Endothelial cell of umbilical vein (primary cell): ENCODE measurements around the gene ADARB2. TPM values are rescaled to one million over a fixed set of nuclear protein-coding genes. Genes with fewer than 3 reads are reported as not detected.

Source experiments
- BruUV-seq: library from RNA; stranded (reverse); fragments of 400-500 nt; replicated peaks from 2 replicates; lab custom pipeline; 2021; lab: Mats Ljungman, UMichigan
- CTCF ChIA-PET: fragments of 300-600, 350-600 bp; sonication (Branson Sonifier 250); formaldehyde crosslinking; loops from one replicate; lab custom pipeline; 2021; ENCODE audit warnings: antibody characterized with exemption, inconsistent platforms; lab: Charles Lee
- POLR2A ChIA-PET: fragments of 300-600, 350-600 bp; sonication (Branson Sonifier 250); formaldehyde crosslinking; loops from one replicate; lab custom pipeline; 2021; ENCODE audit warnings: antibody characterized with exemption, inconsistent platforms; lab: Charles Lee
- DNase-seq: peaks from one replicate; pipeline ENCODE4 v3.0.0-alpha.2; 2011; ENCODE audit warnings: low read depth, low spot score
- FAIRE-seq: peaks from 2 replicates; lab custom pipeline; 2011; peaks lifted over from hg19 to GRCh38; lab: Jason Lieb, UNC
- H2AFZ ChIP-seq: 2 replicates; pipeline ENCODE4 v1.6.0; 2012; ENCODE audit warnings: low read depth, low read length, control low read depth, inconsistent platforms
- H3K27ac ChIP-seq: 2 replicates; pipeline ENCODE4 v1.5.1; 2011; ENCODE audit warnings: low read depth, mild to moderate bottlenecking, control low read depth, low read length, moderate library complexity; ENCODE audit not compliant: insufficient read depth
- H3K27me3 ChIP-seq, 2 experiments: 2 replicates each; pipeline versions ENCODE4 v1.6.0 to v1.6.1; 2011; ENCODE audit warnings: low read length in 2 of 2, mixed read lengths in 1 of 2; ENCODE audit not compliant: control insufficient read depth in 2 of 2, insufficient read depth in 2 of 2
- H3K36me3 ChIP-seq, 2 experiments: 2 replicates in 1 of 2; 3 replicates in 1 of 2; pipeline ENCODE4 v1.5.1; 2011; ENCODE audit warnings: low read length in 2 of 2, mild to moderate bottlenecking in 1 of 2, moderate library complexity in 1 of 2; ENCODE audit not compliant: control insufficient read depth in 2 of 2, insufficient read depth in 2 of 2; ENCODE audit errors: extremely low read depth in 1 of 2
- H3K4me1 ChIP-seq: 3 replicates; pipeline ENCODE4 v1.5.1; 2011; ENCODE audit warnings: mild to moderate bottlenecking, low read length; ENCODE audit not compliant: control insufficient read depth, insufficient read depth; ENCODE audit errors: extremely low read depth
- H3K4me2 ChIP-seq: 2 replicates; pipeline ENCODE4 v1.6.1; 2011; ENCODE audit warnings: low read length, control low read depth, mixed read lengths; ENCODE audit not compliant: insufficient read depth
- H3K4me3 ChIP-seq, 3 experiments: fragments of 200-600 bp in 1 of 3; sonication (generic), shearing (Covaris generic) in 1 of 3; replicated peaks in 1 of 3; 2 replicates each; pipeline ENCODE4 v1.5.1; 2011 to 2016; ENCODE audit warnings: control low read depth in 3 of 3, low read length in 3 of 3, mild to moderate bottlenecking in 2 of 3, inconsistent platforms in 1 of 3, low read depth in 1 of 3, moderate library complexity in 1 of 3; ENCODE audit not compliant: insufficient read depth in 1 of 3
- H3K79me2 ChIP-seq: 2 replicates; pipeline ENCODE4 v1.6.0; 2012; ENCODE audit warnings: low read length, inconsistent platforms; ENCODE audit not compliant: control insufficient read depth, insufficient read depth
- H3K9ac ChIP-seq: replicated peaks from 2 replicates; pipeline ENCODE3; 2011; ENCODE audit warnings: low read length, control low read depth; ENCODE audit not compliant: insufficient read depth; ENCODE audit errors: extremely low read depth
- H3K9me1 ChIP-seq: replicated peaks from 3 replicates; pipeline ENCODE4 v1.6.0; 2011; ENCODE audit warnings: mild to moderate bottlenecking, low read length; ENCODE audit not compliant: control insufficient read depth, insufficient read depth; ENCODE audit errors: extremely low read depth
- H3K9me3 ChIP-seq: replicated peaks from 2 replicates; pipeline ENCODE4 v1.5.1; 2012; ENCODE audit warnings: low read length, inconsistent platforms; ENCODE audit not compliant: control insufficient read depth, insufficient read depth
- H4K20me1 ChIP-seq: replicated peaks from 2 replicates; pipeline ENCODE3; 2011; ENCODE audit warnings: mild to moderate bottlenecking, low read length; ENCODE audit not compliant: control insufficient read depth, insufficient read depth; ENCODE audit errors: extremely low read depth
- CTCF ChIP-seq, 2 donors: IDR thresholded peaks; 1 replicate in 1 of 2; 2 replicates in 1 of 2; pipeline ENCODE4 v1.5.1; 2011; ENCODE audit warnings: low read length in 2 of 2, mild to moderate bottlenecking in 2 of 2, moderate library complexity in 2 of 2, control low read depth in 1 of 2, inconsistent platforms in 1 of 2, low read depth in 1 of 2; ENCODE audit not compliant: insufficient read depth in 1 of 2; ENCODE audit errors: extremely low read depth in 1 of 2
- EZH2 ChIP-seq: IDR thresholded peaks from 2 replicates; pipeline ENCODE4 v1.6.1; 2012; ENCODE audit warnings: borderline replicate concordance, low read depth, mild to moderate bottlenecking, moderate library complexity, low read length, inconsistent platforms; ENCODE audit not compliant: severe bottlenecking
- FOS ChIP-seq: IDR thresholded peaks from 2 replicates; pipeline ENCODE4 v1.6.1; 2011; ENCODE audit warnings: mild to moderate bottlenecking, low read length, moderate library complexity, borderline replicate concordance; ENCODE audit not compliant: insufficient read depth
- GATA2 ChIP-seq: IDR thresholded peaks from 2 replicates; pipeline ENCODE4 v1.7.0; 2011; ENCODE audit warnings: low read depth, mild to moderate bottlenecking, moderate library complexity, mixed read lengths, low read length; ENCODE audit not compliant: insufficient read length, insufficient read depth
- JUN ChIP-seq: IDR thresholded peaks from 2 replicates; pipeline ENCODE4 v1.6.1; 2011; ENCODE audit warnings: borderline replicate concordance, low read depth; ENCODE audit not compliant: insufficient read length, insufficient read depth
- MAX ChIP-seq: IDR thresholded peaks from 2 replicates; pipeline ENCODE4 v1.6.1; 2011; ENCODE audit not compliant: insufficient read depth, insufficient read length
- MYC ChIP-seq: IDR thresholded peaks from one replicate; pipeline ENCODE4 v1.6.1; 2011; ENCODE audit warnings: mild to moderate bottlenecking, low read depth, low read length
- POLR2A ChIP-seq: IDR thresholded peaks from 2 replicates; pipeline ENCODE4 v1.6.1; 2012; ENCODE audit warnings: low read depth, mild to moderate bottlenecking, control low read depth, low read length
- POLR2AphosphoS5 ChIP-seq: IDR thresholded peaks from 2 replicates; pipeline ENCODE4 v1.6.1; 2012; ENCODE audit warnings: low read depth, mild to moderate bottlenecking, control low read depth, low read length, moderate library complexity; ENCODE audit not compliant: insufficient read depth
- dilution Hi-C: fragments of 300-500 bp; cut with MboI; formaldehyde crosslinking; loops from one replicate; pipeline ENCODE4 v1.15.0; 2019; ENCODE audit warnings: low sequenced_read_pairs; ENCODE audit not compliant: extremely low pct_ligation_motif_present
- intact Hi-C: fragments of 100-400 bp; cut with micrococcal nuclease; formaldehyde crosslinking; loops from one replicate; pipeline ENCODE4 v1.10.0; 2022
- polyA plus RNA-seq, 4 experiments: library from polyadenylated mRNA; depleted of rRNA in 3 of 4; stranded (reverse) in 3 of 4; unstranded in 1 of 4; fragments of >200 nt; gene quantifications; 2 replicates each; pipeline versions ENCODE4 v1.2.1 to v1.2.3, GENCODE V29; 2011 to 2012; ENCODE audit warnings: missing spikeins in 1 of 4
- total RNA-seq: library from RNA; stranded (reverse); gene quantifications from 2 replicates; pipeline ENCODE4 v1.2.3, GENCODE V29; 2021

Gene ADARB2
- total and polyA plus RNA-seq, 2 donors (not counting 3 experiments of a cell fraction or from before 2014, with no cell fraction given): not detected

- Histone ChIP-seq H4K20me1 (no peaks in the 10 kb centered on the region), H3K4me3 (no peak overlapping the region), H3K4me1 (no peaks in the 10 kb centered on the region), H3K9ac (no peak overlapping the region), H3K9me3 (no peaks in the 10 kb centered on the region), H3K27me3 (no peaks in the 10 kb centered on the region), H3K27ac (no peak overlapping the region), H3K36me3 (no peaks in the 10 kb centered on the region), H3K79me2 (no peaks in the 10 kb centered on the region), H3K4me2 (no peak overlapping the region), H2AFZ (no peak overlapping the region), H3K9me1 (no peaks in the 10 kb centered on the region)
- intact Hi-C loops: no loop called here
- CTCF ChIA-PET: no interaction called here
- BruUV-seq: no TSS peak
- dilution Hi-C loops: no loop called here
- DNase-seq (no peak), FAIRE-seq (no peak)
- POLR2A ChIA-PET: no interaction called here
- TF ChIP-seq POLR2AphosphoS5 (no peak), POLR2A (no peak), GATA2 (no peak), MYC (no peak)
These were observed 260.9 kb downstream of the ADARB2 start for GRCh38 chr10:1476455-1476803.

- H3K27ac ChIP-seq: no peak overlapping the region
These were observed 261.4 kb downstream of the ADARB2 start for GRCh38 chr10:1475771-1476454.

More at GRCh38 chr10:1475771-1476454, 261.4 kb downstream of the ADARB2 start:
- DNase-seq (no peak), FAIRE-seq (no peak)
- no peak overlapping the region for H2AFZ ChIP-seq
- H3K4me3 ChIP-seq: no peak overlapping the region
- ChIA-PET CTCF (no interaction called here), POLR2A (no interaction called here)
- H3K36me3 ChIP-seq: no peaks in the 10 kb centered on the region
- dilution Hi-C loops (no loop called here), intact Hi-C loops (no loop called here)
- H3K9ac ChIP-seq: no peak overlapping the region
- H3K27me3 ChIP-seq: no peaks in the 10 kb centered on the region
- H3K4me2 ChIP-seq: no peak overlapping the region
- TF ChIP-seq POLR2A: no peak
- no peak for TF ChIP-seq CTCF (IDR thresholded peaks at IDR 0.05; ENCODE audit: extremely low read depth in 1 of 2, insufficient read depth in 1 of 2, low read depth in 1 of 2, low read length in 2 of 2)
- no peak for TF ChIP-seq FOS
- no peak for TF ChIP-seq GATA2
- no peak for TF ChIP-seq MYC
- TF ChIP-seq EZH2: no peak
- TF ChIP-seq POLR2AphosphoS5: no peak
- TF ChIP-seq JUN: no peak
- TF ChIP-seq MAX: no peak
- no peaks in the 10 kb centered on the region for H3K9me1 ChIP-seq
- H3K79me2 ChIP-seq: no peaks in the 10 kb centered on the region
- H4K20me1 ChIP-seq: no peaks in the 10 kb centered on the region
- no peaks in the 10 kb centered on the region for H3K4me1 ChIP-seq
- BruUV-seq: no TSS peak
- H3K9me3 ChIP-seq: no peaks in the 10 kb centered on the region
